VCaP (cell line): Measurements from ENCODE around the gene ZNF511.
A peak's percentile ranks its signal among the peaks of the same experiment; 100 is the strongest.

Experiments
- H3K27ac ChIP-seq: fragments of 450-650 bp; 2 replicates; pipeline ENCODE4 v1.5.1; 2017
- CTCF ChIP-seq: fragments of 450-650 bp; conservative IDR thresholded peaks from 2 replicates; pipeline ENCODE4 v1.5.1; 2017; ENCODE audit warnings: mild to moderate bottlenecking, moderate library complexity

Gene ZNF511, protein sequence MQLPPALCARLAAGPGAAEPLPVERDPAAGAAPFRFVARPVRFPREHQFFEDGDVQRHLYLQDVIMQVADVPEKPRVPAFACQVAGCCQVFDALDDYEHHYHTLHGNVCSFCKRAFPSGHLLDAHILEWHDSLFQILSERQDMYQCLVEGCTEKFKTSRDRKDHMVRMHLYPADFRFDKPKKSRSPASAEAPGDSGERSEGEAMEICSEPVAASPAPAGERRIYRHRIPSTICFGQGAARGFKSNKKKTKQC

DNA sequence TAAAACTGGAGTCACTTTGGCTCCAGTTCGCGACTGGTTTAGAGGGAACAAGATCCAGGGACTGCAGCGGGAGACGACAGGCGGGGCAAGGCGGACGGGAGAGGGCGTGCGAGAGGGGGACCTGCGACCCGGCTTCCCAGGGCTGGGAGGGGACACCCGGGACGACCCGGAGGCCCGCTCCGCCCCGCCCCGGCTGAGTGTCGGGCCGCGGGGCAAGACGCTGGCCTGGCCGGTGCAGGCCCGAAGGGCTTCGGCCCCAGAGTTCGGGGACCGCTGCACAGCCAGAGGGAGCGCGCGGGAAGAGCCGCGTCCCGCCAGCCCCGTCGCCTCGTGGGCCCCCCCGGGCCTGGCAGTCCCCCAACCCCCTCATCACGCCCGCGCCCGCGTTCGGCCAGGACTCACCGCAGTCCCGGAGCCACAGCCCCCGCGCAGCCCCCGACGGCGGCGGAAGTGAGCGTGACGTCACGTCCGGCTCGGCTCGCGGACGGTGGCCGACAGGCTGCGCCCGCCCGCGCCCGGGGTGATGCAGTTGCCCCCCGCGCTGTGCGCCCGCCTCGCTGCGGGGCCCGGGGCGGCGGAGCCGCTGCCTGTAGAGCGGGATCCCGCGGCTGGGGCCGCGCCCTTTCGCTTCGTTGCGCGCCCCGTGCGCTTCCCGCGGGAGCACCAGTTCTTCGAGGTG lies at the start of gene ZNF511, which contains the start of gene TUBGCP2:
Gene ZNF511, plus strand, starts transcription at position 494 of the 679 bp plus-strand sequence. Its CDS starts 30 bp downstream, at position 524.
Gene TUBGCP2, minus strand, starts transcription at position 452 of the 679 bp plus-strand sequence. CDS start 5,931 bp downstream, outside the sequence.
- peak within 1 kb of the TSS; percentile 90 for H3K27ac ChIP-seq
- no peak for TF ChIP-seq CTCF

DNA sequence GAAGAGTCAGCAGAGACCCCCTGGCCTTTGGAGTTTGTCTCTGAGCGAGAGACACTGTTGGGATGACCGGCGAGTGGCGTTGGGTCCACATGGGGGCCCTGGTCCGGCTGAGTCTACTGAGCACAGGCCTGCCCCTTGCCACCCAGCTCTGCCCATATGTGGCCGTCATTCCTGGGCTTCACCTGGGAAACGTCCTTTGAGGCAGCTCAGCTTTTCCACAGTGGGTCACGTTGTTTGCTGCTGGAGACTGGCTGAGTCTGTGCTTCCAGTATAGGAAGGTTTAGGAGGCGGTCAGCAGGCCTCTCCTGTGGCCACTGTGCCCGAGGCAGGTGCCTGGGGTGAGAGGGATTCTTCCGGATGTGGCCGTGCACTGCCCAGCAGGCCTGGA lies 49.1 kb upstream of the ZNF511 start:
- TF ChIP-seq CTCF: no peak
- no peak overlapping the region for H3K27ac ChIP-seq

DNA sequence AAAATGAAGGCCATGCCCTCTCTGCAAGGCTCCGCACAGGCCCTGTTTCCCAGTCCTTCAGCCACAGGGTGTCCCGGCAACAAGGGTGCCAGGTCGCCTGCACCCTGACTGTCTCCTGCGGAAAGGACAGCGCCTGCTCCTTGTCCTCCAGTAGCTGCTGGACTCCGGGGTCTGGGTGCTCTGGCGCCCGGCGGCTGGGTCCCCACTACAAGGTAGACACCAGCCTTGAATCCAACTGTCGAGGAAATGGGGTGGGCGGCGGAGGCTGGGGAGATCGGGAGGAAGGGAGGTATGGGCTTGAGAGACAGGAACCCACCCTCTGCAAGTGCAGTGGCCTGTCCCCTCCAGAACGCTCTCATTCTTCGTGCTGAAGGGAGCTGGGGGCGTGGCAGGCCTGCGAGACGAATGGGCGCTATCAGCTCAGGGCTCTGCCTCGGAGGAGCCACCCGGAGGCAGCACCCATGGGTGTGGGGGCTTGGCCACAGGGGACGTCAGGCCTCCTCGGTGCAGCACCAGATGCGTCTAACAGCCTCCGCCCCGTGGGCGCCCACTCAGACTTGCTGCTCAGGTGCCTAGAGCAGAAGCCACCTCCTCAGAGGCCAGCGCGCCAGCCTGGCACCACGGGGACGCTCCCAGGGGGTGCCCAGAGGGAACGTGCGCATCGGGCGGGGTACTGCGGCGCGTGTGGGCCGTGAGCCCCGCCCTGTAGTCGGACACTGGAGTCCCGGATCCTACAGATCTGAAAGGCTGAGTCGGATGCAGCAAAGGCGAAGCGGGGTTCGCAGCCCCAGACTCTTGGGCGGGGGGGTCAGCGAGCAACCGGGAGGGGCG lies 47.6 kb upstream of the ZNF511 start:
- H3K27ac ChIP-seq: peak overlapping the region; percentile 81

GRCh38 chr10:133261726-133262325 lies 46.9 kb upstream of the ZNF511 start:
- TF ChIP-seq CTCF: no peak
- peak overlapping the region; percentile 81 for H3K27ac ChIP-seq

More for the DNA sequence above, 47.6 kb upstream of the ZNF511 start:
- no peak for TF ChIP-seq CTCF

DNA sequence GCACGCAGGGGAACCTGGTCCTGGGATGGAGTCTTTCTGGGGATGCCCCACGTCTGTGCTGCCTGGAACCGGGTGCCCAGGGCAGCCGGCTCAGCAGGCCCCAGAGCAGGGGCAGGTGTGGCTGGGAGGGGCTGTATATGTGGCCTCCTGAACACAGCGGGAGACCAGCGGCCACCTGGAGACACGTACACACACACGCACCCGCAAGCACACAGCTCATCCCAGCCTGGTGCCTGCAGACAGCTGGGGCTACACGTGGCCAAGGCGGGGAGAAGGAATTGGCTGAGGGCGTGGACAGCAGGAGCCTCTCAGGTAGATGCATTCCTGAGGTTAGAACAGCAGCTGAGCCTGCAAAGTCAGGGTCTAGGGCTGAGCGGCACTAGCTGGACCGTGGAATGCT lies 46.0 kb upstream of the ZNF511 start:
- TF ChIP-seq CTCF: no peak
- no peak overlapping the region for H3K27ac ChIP-seq

- no peak overlapping the region for H3K27ac ChIP-seq
- TF ChIP-seq CTCF: no peak
Measured at GRCh38 chr10:133263674-133264073, 45.0 kb upstream of the ZNF511 start.
